ENCODE results near the gene PGBD2. TPM values are rescaled to one million over a fixed set of nuclear protein-coding genes. Genes with fewer than 3 reads are reported as not detected.
"Not testable (repeated sequence)": the region's sequence is repeated elsewhere in the genome, so short reads cannot be mapped to it uniquely, and the experiment has no call there.

PGBD2 gene
- polyA plus RNA-seq, 1 donor (not counting 4 experiments of a cell fraction or from before 2014, with no cell fraction given), result 5.1 TPM

GRCh38 chr1:248938173-248938809 is 32.3 kb downstream of the PGBD2 start:
- H3K4me2 ChIP-seq (ENCODE audit: control insufficient read depth, extremely low read depth, insufficient read depth, low read depth, low read length); H3K4me3 ChIP-seq (ENCODE audit: control insufficient read depth in 2 of 3, extremely low read depth in 1 of 3, insufficient read depth in 2 of 3, low read depth in 1 of 3, low read length in 3 of 3); H3K9ac ChIP-seq (ENCODE audit: control insufficient read depth, extremely low read depth, insufficient read depth, low read length); H3K9me3 ChIP-seq (ENCODE audit: control insufficient read depth, low read depth, low read length); H3K4me1 ChIP-seq (ENCODE audit: control insufficient read depth, extremely low read depth, insufficient read depth, low read length); DNase-seq (ENCODE audit: low read depth, low spot score); H3K79me2 ChIP-seq (ENCODE audit: control insufficient read depth, insufficient read depth, low read length); H3K27me3 ChIP-seq (ENCODE audit: control insufficient read depth, extremely low read depth, insufficient read depth, low read length); H3K27ac ChIP-seq (ENCODE audit: control insufficient read depth, insufficient read depth, low read length); H2AFZ ChIP-seq (ENCODE audit: control insufficient read depth, low read length); FAIRE-seq; H3K36me3 ChIP-seq (ENCODE audit: control insufficient read depth in 2 of 2, extremely low read depth in 1 of 2, insufficient read depth in 2 of 2, low read length in 2 of 2); H3K9me1 ChIP-seq (ENCODE audit: control insufficient read depth, extremely low read depth, insufficient read depth, low read length); H4K20me1 ChIP-seq (ENCODE audit: control insufficient read depth, extremely low read depth, insufficient read depth, low read length); dilution Hi-C loops (cut with MboI; ENCODE audit: extremely low pct_ligation_motif_present, low sequenced_read_pairs): not testable (repeated sequence)

GRCh38 chr1:248944134-248944999 is 38.3 kb downstream of the PGBD2 start:
- H2AFZ ChIP-seq (ENCODE audit: control insufficient read depth, low read length); H3K36me3 ChIP-seq (ENCODE audit: control insufficient read depth in 2 of 2, extremely low read depth in 1 of 2, insufficient read depth in 2 of 2, low read length in 2 of 2); H3K4me3 ChIP-seq (ENCODE audit: control insufficient read depth in 2 of 3, extremely low read depth in 1 of 3, insufficient read depth in 2 of 3, low read depth in 1 of 3, low read length in 3 of 3); H3K4me1 ChIP-seq (ENCODE audit: control insufficient read depth, extremely low read depth, insufficient read depth, low read length); H3K9me3 ChIP-seq (ENCODE audit: control insufficient read depth, low read depth, low read length); H3K27me3 ChIP-seq (ENCODE audit: control insufficient read depth, extremely low read depth, insufficient read depth, low read length); dilution Hi-C loops (cut with MboI; ENCODE audit: extremely low pct_ligation_motif_present, low sequenced_read_pairs); H3K9ac ChIP-seq (ENCODE audit: control insufficient read depth, extremely low read depth, insufficient read depth, low read length); FAIRE-seq; DNase-seq (ENCODE audit: low read depth, low spot score); H4K20me1 ChIP-seq (ENCODE audit: control insufficient read depth, extremely low read depth, insufficient read depth, low read length); H3K4me2 ChIP-seq (ENCODE audit: control insufficient read depth, extremely low read depth, insufficient read depth, low read depth, low read length); H3K27ac ChIP-seq (ENCODE audit: control insufficient read depth, insufficient read depth, low read length); H3K9me1 ChIP-seq (ENCODE audit: control insufficient read depth, extremely low read depth, insufficient read depth, low read length); H3K79me2 ChIP-seq (ENCODE audit: control insufficient read depth, insufficient read depth, low read length): not testable (repeated sequence)

- H3K4me2 ChIP-seq (ENCODE audit: control insufficient read depth, extremely low read depth, insufficient read depth, low read depth, low read length); H3K9me1 ChIP-seq (ENCODE audit: control insufficient read depth, extremely low read depth, insufficient read depth, low read length); H3K27me3 ChIP-seq (ENCODE audit: control insufficient read depth, extremely low read depth, insufficient read depth, low read length); dilution Hi-C loops (cut with MboI; ENCODE audit: extremely low pct_ligation_motif_present, low sequenced_read_pairs); H3K36me3 ChIP-seq (ENCODE audit: control insufficient read depth in 2 of 2, extremely low read depth in 1 of 2, insufficient read depth in 2 of 2, low read length in 2 of 2); H3K27ac ChIP-seq (ENCODE audit: control insufficient read depth, insufficient read depth, low read length); H3K9ac ChIP-seq (ENCODE audit: control insufficient read depth, extremely low read depth, insufficient read depth, low read length); H3K4me1 ChIP-seq (ENCODE audit: control insufficient read depth, extremely low read depth, insufficient read depth, low read length); H2AFZ ChIP-seq (ENCODE audit: control insufficient read depth, low read length); H3K9me3 ChIP-seq (ENCODE audit: control insufficient read depth, low read depth, low read length); H3K79me2 ChIP-seq (ENCODE audit: control insufficient read depth, insufficient read depth, low read length); H4K20me1 ChIP-seq (ENCODE audit: control insufficient read depth, extremely low read depth, insufficient read depth, low read length); DNase-seq (ENCODE audit: low read depth, low spot score); FAIRE-seq; H3K4me3 ChIP-seq (ENCODE audit: control insufficient read depth in 2 of 3, extremely low read depth in 1 of 3, insufficient read depth in 2 of 3, low read depth in 1 of 3, low read length in 3 of 3): not testable (repeated sequence)
Observed at GRCh38 chr1:248945000-248945423, 39.0 kb downstream of the PGBD2 start.

- H3K4me2 ChIP-seq (ENCODE audit: control insufficient read depth, extremely low read depth, insufficient read depth, low read depth, low read length); H2AFZ ChIP-seq (ENCODE audit: control insufficient read depth, low read length); H3K79me2 ChIP-seq (ENCODE audit: control insufficient read depth, insufficient read depth, low read length); H3K4me1 ChIP-seq (ENCODE audit: control insufficient read depth, extremely low read depth, insufficient read depth, low read length); dilution Hi-C loops (cut with MboI; ENCODE audit: extremely low pct_ligation_motif_present, low sequenced_read_pairs); H3K27ac ChIP-seq (ENCODE audit: control insufficient read depth, insufficient read depth, low read length); H3K36me3 ChIP-seq (ENCODE audit: control insufficient read depth in 2 of 2, extremely low read depth in 1 of 2, insufficient read depth in 2 of 2, low read length in 2 of 2); H3K9me1 ChIP-seq (ENCODE audit: control insufficient read depth, extremely low read depth, insufficient read depth, low read length); H3K9me3 ChIP-seq (ENCODE audit: control insufficient read depth, low read depth, low read length); H4K20me1 ChIP-seq (ENCODE audit: control insufficient read depth, extremely low read depth, insufficient read depth, low read length); H3K27me3 ChIP-seq (ENCODE audit: control insufficient read depth, extremely low read depth, insufficient read depth, low read length); H3K9ac ChIP-seq (ENCODE audit: control insufficient read depth, extremely low read depth, insufficient read depth, low read length); FAIRE-seq; H3K4me3 ChIP-seq (ENCODE audit: control insufficient read depth in 2 of 3, extremely low read depth in 1 of 3, insufficient read depth in 2 of 3, low read depth in 1 of 3, low read length in 3 of 3); DNase-seq (ENCODE audit: low read depth, low spot score): not testable (repeated sequence)
Observed at GRCh38 chr1:248945453-248945852, 39.4 kb downstream of the PGBD2 start.

Data from keratinocyte (primary cell).